Rectal smooth muscle tissue (tissue), 1 donor: ENCODE data around the gene CHCHD6.

ENCODE experiments used
- H3K27ac ChIP-seq: one replicate; pipeline ENCODE4 v1.7.0; 2013; ENCODE audit warnings: low read depth, low read length, inconsistent platforms
- H3K27me3 ChIP-seq: one replicate; pipeline ENCODE4 v1.7.0; 2013; ENCODE audit warnings: low read length; ENCODE audit not compliant: control insufficient read depth, insufficient read depth
- H3K36me3 ChIP-seq: one replicate; pipeline ENCODE4 v1.7.0; 2013; ENCODE audit warnings: low read length; ENCODE audit not compliant: control insufficient read depth, insufficient read depth
- H3K4me1 ChIP-seq: one replicate; pipeline ENCODE4 v1.7.0; 2013; ENCODE audit warnings: low read length; ENCODE audit not compliant: control insufficient read depth, insufficient read depth
- H3K4me3 ChIP-seq: one replicate; pipeline ENCODE4 v1.7.0; 2013; ENCODE audit warnings: low read length
- H3K9ac ChIP-seq: one replicate; pipeline ENCODE4 v1.7.0; 2013; ENCODE audit warnings: low read length

Gene CHCHD6

GRCh38 chr3:126948980-126949535 is 245.0 kb downstream of the CHCHD6 start:
- Histone ChIP-seq H3K36me3 (no peaks in the 10 kb centered on the region), H3K27ac (no peak overlapping the region), H3K9ac (no peak overlapping the region), H3K4me3 (no peak overlapping the region), H3K4me1 (no peaks in the 10 kb centered on the region), H3K27me3 (no peaks in the 10 kb centered on the region)

GRCh38 chr3:126951561-126951960 is 247.5 kb downstream of the CHCHD6 start:
- H3K4me3 ChIP-seq: no peak overlapping the region
- H3K9ac ChIP-seq: no peak overlapping the region
- no peaks in the 10 kb centered on the region for H3K4me1 ChIP-seq
- H3K27ac ChIP-seq: no peak overlapping the region
- H3K36me3 ChIP-seq: no peaks in the 10 kb centered on the region
- H3K27me3 ChIP-seq: no peaks in the 10 kb centered on the region

- Histone ChIP-seq H3K27me3 (no peaks in the 10 kb centered on the region), H3K27ac (no peak overlapping the region), H3K4me1 (no peaks in the 10 kb centered on the region), H3K4me3 (no peak overlapping the region), H3K36me3 (no peaks in the 10 kb centered on the region), H3K9ac (no peak overlapping the region)
Observed at GRCh38 chr3:126952261-126952982, 248.4 kb downstream of the CHCHD6 start.

GRCh38 chr3:126952983-126953660 is 249.1 kb downstream of the CHCHD6 start:
- Histone ChIP-seq H3K4me1 (no peaks in the 10 kb centered on the region), H3K36me3 (no peaks in the 10 kb centered on the region), H3K9ac (no peak overlapping the region), H3K27ac (no peak overlapping the region), H3K27me3 (no peaks in the 10 kb centered on the region), H3K4me3 (no peak overlapping the region)

- no peaks in the 10 kb centered on the region for H3K4me1 ChIP-seq
- no peaks in the 10 kb centered on the region for H3K36me3 ChIP-seq
- no peak overlapping the region for H3K9ac ChIP-seq
- H3K4me3 ChIP-seq: no peak overlapping the region
- H3K27ac ChIP-seq: no peak overlapping the region
- no peaks in the 10 kb centered on the region for H3K27me3 ChIP-seq
Observed at GRCh38 chr3:126954141-126954842, 250.3 kb downstream of the CHCHD6 start.

GRCh38 chr3:126955004-126955790 is 251.2 kb downstream of the CHCHD6 start:
- H3K4me3 ChIP-seq: no peak overlapping the region
- no peaks in the 10 kb centered on the region for H3K4me1 ChIP-seq
- H3K27ac ChIP-seq: no peak overlapping the region
- H3K36me3 ChIP-seq: no peaks in the 10 kb centered on the region
- H3K9ac ChIP-seq: no peak overlapping the region
- H3K27me3 ChIP-seq: no peaks in the 10 kb centered on the region

- no peaks in the 10 kb centered on the region for H3K4me1 ChIP-seq
- H3K27me3 ChIP-seq: no peaks in the 10 kb centered on the region
- no peak overlapping the region for H3K9ac ChIP-seq
- no peaks in the 10 kb centered on the region for H3K36me3 ChIP-seq
- no peak overlapping the region for H3K4me3 ChIP-seq
- no peak overlapping the region for H3K27ac ChIP-seq
Observed at GRCh38 chr3:126956361-126956760, 252.3 kb downstream of the CHCHD6 start.

- no peaks in the 10 kb centered on the region for H3K4me1 ChIP-seq
- H3K27ac ChIP-seq: no peak overlapping the region
- H3K9ac ChIP-seq: no peak overlapping the region
- H3K27me3 ChIP-seq: no peaks in the 10 kb centered on the region
- no peaks in the 10 kb centered on the region for H3K36me3 ChIP-seq
- H3K4me3 ChIP-seq: no peak overlapping the region
Observed at GRCh38 chr3:126956866-126957650, 253.0 kb downstream of the CHCHD6 start.

GRCh38 chr3:126957776-126958637 is 254.0 kb downstream of the CHCHD6 start:
- no peak overlapping the region for H3K4me3 ChIP-seq
- H3K27ac ChIP-seq: no peak overlapping the region

GRCh38 chr3:126958638-126959085 is 254.6 kb downstream of the CHCHD6 start:
- no peaks in the 10 kb centered on the region for H3K27me3 ChIP-seq
- no peaks in the 10 kb centered on the region for H3K4me1 ChIP-seq
- H3K36me3 ChIP-seq: no peaks in the 10 kb centered on the region
- H3K4me3 ChIP-seq: no peak overlapping the region
- no peak overlapping the region for H3K27ac ChIP-seq
- no peak overlapping the region for H3K9ac ChIP-seq

More at GRCh38 chr3:126957776-126958637, 254.0 kb downstream of the CHCHD6 start:
- Histone ChIP-seq H3K4me1 (no peaks in the 10 kb centered on the region), H3K36me3 (no peaks in the 10 kb centered on the region), H3K27me3 (no peaks in the 10 kb centered on the region), H3K9ac (no peak overlapping the region)
